ENCODE measurements around the gene COMMD10.

Gene COMMD10

GRCh38 chr5:116297296-116297814 lies 212.5 kb downstream of the COMMD10 start:
- DNase-seq, result no peak

- no peak for DNase-seq
Observed at GRCh38 chr5:116299746-116300640, 215.2 kb downstream of the COMMD10 start.

GRCh38 chr5:116301110-116301509 lies 216.3 kb downstream of the COMMD10 start:
- DNase-seq, result no peak

GRCh38 chr5:116303340-116303739 lies 218.5 kb downstream of the COMMD10 start:
- DNase-seq, result no peak

- no peak for DNase-seq
Observed at GRCh38 chr5:116303810-116304209, 219.0 kb downstream of the COMMD10 start.

- no peak for DNase-seq
Observed at GRCh38 chr5:116305899-116306298, 221.1 kb downstream of the COMMD10 start.

GRCh38 chr5:116306846-116307245 lies 222.0 kb downstream of the COMMD10 start:
- DNase-seq, result no peak

GRCh38 chr5:116308391-116308790 lies 223.6 kb downstream of the COMMD10 start:
- no peak for DNase-seq

GRCh38 chr5:116313366-116313765 lies 228.5 kb downstream of the COMMD10 start:
- DNase-seq, result no peak

GRCh38 chr5:116315531-116315930 lies 230.7 kb downstream of the COMMD10 start:
- DNase-seq, result no peak

- DNase-seq, result no peak
Observed at GRCh38 chr5:116318091-116318854, 233.4 kb downstream of the COMMD10 start.

- DNase-seq, result no peak
Observed at GRCh38 chr5:116320486-116320885, 235.7 kb downstream of the COMMD10 start.

GRCh38 chr5:116329503-116329902 lies 244.7 kb downstream of the COMMD10 start:
- DNase-seq, result no peak

GRCh38 chr5:116340799-116341198 lies 256.0 kb downstream of the COMMD10 start:
- no peak for DNase-seq
